ENCODE measurements around the gene EFCAB11.
A peak's percentile ranks its signal among the peaks of the same experiment; 100 is the strongest.

EFCAB11 gene

GRCh38 chr14:89954070-89955021 lies at the start of gene EFCAB11:
Gene EFCAB11, minus strand, starts transcription at chr14:89954730. Its CDS starts 70 bp downstream, at chr14:89954660.
- DNase-seq (ENCODE audit: low read depth in 2 of 2), result peak; percentile 86 to 91

- DNase-seq (ENCODE audit: low read depth in 2 of 2), result no peak
These were observed 49.2 kb upstream of the EFCAB11 start for GRCh38 chr14:90003526-90004307.

DNA sequence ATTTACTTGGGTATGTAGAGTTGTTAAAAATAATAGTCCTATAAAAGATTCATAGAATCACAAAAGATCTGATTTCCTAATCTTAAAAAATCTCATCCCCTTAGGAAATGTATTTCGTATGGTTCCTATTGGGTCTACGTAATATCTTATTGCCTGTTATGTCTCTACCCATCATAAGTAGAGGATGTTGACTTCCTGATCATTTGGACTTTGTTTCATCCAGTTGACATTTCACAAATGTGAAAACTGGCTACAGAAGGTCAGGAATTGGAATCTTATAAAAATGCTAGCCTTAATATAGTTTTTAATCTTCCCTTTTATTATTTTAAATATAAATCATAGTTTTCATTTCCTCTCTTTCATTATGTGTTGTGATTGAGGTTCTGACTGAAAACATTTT lies 46.4 kb upstream of the EFCAB11 start:
- DNase-seq (ENCODE audit: low read depth in 2 of 2), result no peak

DNA sequence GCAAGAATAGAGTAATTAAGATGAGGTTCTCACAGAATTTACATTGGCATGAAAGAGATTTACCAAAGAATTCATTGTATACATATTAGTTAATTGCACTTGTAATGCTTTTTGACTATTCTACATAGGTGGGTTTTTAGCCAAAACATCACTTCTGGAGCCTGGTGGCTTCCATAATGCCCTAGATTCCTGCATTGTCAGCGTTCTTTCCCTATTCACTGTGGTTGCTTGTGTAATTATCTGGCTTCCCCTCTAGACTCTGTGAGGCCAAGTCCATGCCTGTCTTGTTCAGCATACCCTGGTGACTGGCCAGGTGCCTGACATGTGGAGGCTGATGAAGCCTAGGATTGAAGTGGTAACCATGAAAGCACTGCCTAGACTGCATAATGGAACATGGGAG lies 42.4 kb upstream of the EFCAB11 start:
- no peak for DNase-seq (ENCODE audit: low read depth in 2 of 2)

- DNase-seq (ENCODE audit: low read depth in 2 of 2), result no peak
These were observed 37.7 kb upstream of the EFCAB11 start for GRCh38 chr14:89992273-89992672.

GRCh38 chr14:89990623-89991275 lies 36.2 kb upstream of the EFCAB11 start:
- no peak for DNase-seq (ENCODE audit: low read depth in 2 of 2)

DNA sequence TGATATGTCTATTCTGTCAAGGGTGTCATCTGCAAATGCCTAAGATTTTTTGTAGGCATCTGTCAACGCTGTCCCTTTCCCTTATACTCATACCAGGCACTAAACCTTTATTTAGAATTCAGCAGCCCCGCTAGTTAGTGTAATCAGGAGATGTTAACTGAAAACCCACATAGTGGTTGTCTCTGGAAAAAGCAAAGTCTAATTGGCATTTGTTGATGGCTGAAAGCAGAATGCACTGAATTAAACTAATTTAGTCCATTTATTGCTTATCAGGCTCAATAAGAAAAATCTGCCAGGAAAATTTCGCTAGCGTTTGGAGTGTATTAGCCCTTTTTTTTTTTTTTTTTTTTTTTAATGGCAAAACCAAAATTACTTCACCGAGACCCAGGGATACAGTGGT lies 35.7 kb upstream of the EFCAB11 start:
- DNase-seq (ENCODE audit: low read depth in 2 of 2), result no peak

DNA sequence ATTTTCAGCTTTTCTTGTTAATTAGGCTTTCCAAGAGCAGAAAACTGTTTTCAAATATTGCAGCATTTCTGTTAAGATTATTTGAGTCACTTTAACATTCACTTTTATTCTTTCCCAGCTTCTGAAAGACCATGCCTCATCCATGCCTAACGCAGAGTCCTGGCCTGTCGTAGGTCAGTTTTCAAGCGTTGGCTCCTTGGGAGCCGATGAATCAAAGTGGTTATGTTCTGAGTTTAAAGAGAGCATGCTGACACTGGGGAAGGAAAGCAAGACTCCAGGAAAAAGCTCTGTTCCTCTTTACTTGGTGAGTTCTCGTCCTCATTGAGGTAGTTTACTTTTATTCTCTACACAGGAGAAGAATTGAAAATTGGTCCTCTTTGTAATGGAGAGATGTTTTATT lies 34.3 kb upstream of the EFCAB11 start:
- DNase-seq (ENCODE audit: low read depth in 2 of 2), result no peak

- no peak for DNase-seq (ENCODE audit: low read depth in 2 of 2)
These were observed 32.6 kb upstream of the EFCAB11 start for GRCh38 chr14:89987161-89987475.

GRCh38 chr14:89986462-89987160 lies 32.1 kb upstream of the EFCAB11 start:
- no peak for DNase-seq (ENCODE audit: low read depth in 2 of 2)

DNA sequence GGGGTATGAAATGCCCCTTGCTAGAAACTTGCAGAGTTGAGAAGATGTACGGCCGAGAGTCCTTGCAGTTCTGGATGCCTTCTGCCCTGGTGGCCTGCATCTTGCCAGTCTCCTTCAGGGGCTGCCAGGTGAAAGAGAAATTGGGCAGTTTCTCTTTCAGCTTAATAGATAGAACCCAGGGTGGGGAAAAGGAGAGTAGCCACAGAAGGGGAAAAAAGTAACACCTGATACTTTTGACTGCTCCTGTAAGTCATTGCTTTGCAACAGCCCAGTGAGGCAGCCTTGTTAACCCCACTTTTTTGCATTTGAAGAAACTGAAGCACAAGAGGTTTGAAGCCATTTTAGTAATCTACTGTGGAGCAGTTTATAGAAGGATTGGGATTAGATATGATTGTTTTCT lies 28.8 kb upstream of the EFCAB11 start:
- no peak for DNase-seq (ENCODE audit: low read depth in 2 of 2)

DNA sequence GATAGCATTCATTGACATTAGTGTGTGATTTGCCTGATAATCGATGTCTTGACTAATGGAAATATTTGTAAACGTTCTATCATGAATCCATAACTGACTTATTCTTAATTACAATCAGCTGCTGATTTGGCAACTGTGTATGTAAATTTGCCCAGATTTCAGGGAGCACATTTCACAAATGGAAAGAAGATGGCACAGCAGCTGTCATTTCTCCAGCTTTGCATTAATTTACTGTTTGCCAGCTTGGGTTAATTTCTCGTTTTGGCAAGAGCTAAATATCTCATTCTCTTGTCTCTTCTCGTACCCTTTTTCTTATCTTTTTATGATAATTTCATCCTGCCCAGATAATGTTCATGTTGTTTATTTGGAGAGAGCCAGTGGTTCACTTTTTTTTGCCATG lies 24.1 kb upstream of the EFCAB11 start:
- DNase-seq (ENCODE audit: low read depth in 2 of 2), result no peak

GRCh38 chr14:89977668-89978067 lies 23.1 kb upstream of the EFCAB11 start:
- DNase-seq (ENCODE audit: low read depth in 2 of 2), result no peak

GRCh38 chr14:89973234-89973823 lies 18.8 kb upstream of the EFCAB11 start:
- DNase-seq (ENCODE audit: low read depth in 2 of 2), result peak in 1 of 2 experiments; percentile 43

GRCh38 chr14:89965839-89966238 lies 11.3 kb upstream of the EFCAB11 start:
- DNase-seq (ENCODE audit: low read depth in 2 of 2), result no peak

GRCh38 chr14:89963288-89963978 lies 8.9 kb upstream of the EFCAB11 start:
- DNase-seq (ENCODE audit: low read depth in 2 of 2), result no peak

DNA sequence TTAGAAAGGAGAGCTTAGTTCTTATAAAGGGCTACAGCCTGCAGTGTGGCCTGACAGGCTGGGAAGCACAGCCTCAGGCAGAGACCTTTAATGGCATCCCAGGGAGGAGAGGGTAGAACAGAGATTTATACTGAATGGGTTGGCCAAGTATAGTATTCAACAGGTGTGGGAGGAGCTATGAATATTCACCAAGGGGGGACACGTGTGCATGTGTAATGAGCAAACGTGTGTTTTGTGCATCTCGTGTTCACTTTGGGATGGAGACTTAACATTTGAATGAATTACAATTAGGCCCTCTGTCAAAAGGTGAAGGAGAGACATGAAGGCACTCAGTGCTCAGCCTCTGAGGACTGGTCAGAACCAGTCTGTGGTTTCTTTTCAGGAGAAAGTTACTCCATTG lies 6.4 kb upstream of the EFCAB11 start:
- DNase-seq (ENCODE audit: low read depth in 2 of 2), result no peak

GRCh38 chr14:89959853-89960445 lies 5.4 kb upstream of the EFCAB11 start:
- DNase-seq (ENCODE audit: low read depth in 2 of 2), result no peak

DNA sequence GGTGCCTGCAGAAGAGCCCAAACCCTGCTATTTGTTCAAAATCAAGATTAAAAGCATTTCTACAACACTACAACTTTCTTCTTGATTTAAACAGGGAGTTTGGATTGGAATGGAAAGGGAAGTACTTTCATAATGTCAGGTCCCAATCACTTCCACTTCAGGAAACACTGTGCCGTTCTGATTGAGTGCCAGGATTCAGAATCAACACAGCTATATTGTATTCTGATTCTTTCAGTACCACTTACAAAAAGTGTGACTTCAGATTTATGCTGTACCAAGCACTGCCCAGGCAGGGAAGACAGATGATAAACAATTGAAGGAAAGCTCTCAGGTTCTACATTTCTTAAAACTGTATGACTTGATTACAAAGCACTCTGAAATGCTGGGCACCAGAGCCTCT lies 4.4 kb upstream of the EFCAB11 start:
- DNase-seq (ENCODE audit: low read depth in 2 of 2), result no peak

DNA sequence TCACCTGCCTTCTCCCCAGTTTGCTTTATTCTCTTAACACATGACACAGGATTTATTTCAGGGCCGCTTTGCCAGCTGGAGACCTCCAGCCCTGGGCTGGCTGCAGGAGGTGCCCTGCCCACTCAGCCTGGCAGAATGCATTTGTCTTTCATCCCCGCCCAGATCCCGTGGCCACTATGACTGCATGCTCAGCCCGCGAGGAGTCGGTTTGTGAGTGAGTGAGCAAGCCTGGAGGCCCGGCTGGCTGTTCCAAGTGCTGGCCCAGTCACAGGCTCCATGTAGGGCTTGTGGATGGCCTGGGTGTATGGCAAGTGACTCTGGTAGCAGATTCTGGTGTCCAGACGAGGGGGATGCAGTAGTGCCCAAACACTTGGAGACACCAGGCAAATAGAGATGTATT lies 3.3 kb upstream of the EFCAB11 start:
- no peak for DNase-seq (ENCODE audit: low read depth in 2 of 2)

Measured in stimulated activated CD4-positive, alpha-beta T cell treated with anti-CD3 and anti-CD28 coated beads, Interleukin-12 subunit alpha, Interleukin-12 subunit beta, amount 100 ng/mL, for 24 hours (primary cell).